ENCODE data around the gene GNG12.

DNA sequence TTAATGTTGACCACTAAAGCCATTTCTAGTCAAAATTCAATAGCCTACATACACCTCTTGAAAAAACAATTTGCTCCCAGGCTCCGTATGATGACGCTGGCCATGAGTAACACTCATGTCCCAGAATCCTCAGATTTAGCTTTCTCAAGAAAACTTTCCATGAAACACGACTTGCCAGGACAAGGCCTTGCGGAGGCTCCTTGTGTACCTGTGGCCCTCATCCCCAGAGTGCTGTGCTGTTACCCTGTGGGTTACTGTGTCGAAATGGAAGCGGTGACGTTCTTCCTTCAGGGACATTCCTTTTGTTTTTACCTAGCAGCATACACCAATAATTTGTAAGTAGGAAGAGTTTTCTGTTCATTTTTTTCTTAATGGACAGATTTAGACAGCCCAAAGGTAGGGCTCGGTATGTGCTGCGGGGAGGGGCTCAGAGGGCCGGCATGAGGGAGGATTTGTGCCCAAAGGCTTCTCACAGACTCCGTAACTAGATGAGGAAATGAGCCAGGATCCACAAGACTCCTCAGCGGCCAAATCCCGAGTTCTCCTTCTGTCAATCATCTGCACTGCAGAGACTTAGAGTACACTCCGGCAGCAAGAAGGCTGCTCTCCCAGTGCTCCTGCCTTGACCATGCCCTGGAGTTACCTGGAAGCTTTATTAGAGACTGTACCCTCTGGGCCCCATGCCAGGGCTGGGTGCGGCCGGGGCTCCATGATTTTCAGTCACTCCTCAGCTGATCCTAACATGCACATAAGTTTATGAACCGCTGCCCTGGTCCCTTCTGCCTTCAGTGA, 17.8 kb downstream of the GNG12 start:
- TF ChIP-seq, protein P1, sequence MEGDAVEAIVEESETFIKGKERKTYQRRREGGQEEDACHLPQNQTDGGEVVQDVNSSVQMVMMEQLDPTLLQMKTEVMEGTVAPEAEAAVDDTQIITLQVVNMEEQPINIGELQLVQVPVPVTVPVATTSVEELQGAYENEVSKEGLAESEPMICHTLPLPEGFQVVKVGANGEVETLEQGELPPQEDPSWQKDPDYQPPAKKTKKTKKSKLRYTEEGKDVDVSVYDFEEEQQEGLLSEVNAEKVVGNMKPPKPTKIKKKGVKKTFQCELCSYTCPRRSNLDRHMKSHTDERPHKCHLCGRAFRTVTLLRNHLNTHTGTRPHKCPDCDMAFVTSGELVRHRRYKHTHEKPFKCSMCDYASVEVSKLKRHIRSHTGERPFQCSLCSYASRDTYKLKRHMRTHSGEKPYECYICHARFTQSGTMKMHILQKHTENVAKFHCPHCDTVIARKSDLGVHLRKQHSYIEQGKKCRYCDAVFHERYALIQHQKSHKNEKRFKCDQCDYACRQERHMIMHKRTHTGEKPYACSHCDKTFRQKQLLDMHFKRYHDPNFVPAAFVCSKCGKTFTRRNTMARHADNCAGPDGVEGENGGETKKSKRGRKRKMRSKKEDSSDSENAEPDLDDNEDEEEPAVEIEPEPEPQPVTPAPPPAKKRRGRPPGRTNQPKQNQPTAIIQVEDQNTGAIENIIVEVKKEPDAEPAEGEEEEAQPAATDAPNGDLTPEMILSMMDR (conservative IDR thresholded peaks at IDR 0.05; ENCODE audit: low read length) = no peak
- no peak for TF ChIP-seq EZH2phosphoT487 (IDR thresholded peaks at IDR 0.05; ENCODE audit: borderline replicate concordance)
